ENCODE results near the gene CENPH.

CENPH gene

DNA sequence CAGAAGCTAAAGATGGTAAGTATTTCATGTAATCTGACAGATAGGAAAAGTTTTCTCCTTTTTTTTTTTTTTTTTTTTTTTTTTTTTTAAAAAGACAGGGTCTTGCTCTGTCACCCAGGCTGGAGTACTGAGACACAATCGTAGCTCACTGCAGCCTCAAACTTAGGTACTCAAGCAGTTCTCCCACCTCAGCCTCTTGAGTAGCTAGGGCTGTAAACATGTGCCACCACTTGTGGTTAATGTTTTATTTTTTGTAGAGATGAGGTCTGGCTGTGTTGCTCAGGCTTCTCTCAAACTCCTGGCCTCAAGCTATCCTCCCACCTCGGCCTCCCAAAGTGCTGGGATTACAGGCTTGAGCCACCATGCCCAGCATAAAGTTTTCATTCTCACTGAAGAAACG lies 63.1 kb downstream of the CENPH start:
- DNase-seq: no peak

DNA sequence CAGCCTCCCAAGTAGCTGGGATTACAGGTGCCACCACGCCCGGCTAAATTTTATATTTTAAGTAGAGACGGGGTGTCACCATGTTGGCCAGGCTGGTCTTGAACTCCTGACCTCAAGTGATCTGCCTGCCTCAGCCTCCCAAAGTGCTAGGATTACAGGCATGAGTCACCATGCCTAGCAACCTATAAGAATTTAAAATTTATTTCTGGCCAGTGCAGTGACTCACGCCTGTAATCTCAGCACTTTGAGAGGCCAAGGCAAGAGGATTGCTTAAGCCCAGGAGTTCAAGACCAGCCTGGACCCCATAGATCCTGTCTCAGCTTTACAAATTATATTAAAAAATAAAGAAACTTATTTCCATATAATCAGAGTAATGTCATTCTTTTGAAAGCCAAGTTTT lies 66.6 kb downstream of the CENPH start:
- peak; percentile 11 for DNase-seq

DNA sequence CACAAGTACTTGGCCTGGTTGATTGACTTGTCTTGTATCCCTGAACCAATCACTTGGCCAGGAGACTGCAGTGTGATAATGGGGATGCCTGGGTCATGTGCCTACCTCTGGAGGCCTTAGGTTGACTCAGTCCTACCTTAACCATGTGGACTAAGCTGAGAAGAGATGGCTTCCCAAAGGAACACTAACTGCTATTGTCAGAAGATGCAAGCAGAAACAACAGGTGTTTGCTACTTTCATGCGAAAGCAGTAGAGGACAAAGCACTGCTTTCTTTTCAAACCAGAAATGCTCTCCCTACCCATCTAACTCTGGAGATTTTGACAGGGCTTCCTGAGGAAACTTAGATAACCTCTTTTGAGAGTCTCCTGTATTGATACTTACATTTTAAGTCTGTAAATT lies 68.2 kb downstream of the CENPH start:
- no peak for DNase-seq
